GM12801 (cell line): ENCODE data around the gene CTNND1.

ENCODE experiments used
- TF ChIP-seq, protein P1 (sequence below): IDR thresholded peaks from one replicate; pipeline ENCODE4 v1.5.1; 2011; ENCODE audit warnings: control low read depth; ENCODE audit not compliant: insufficient read length; ENCODE audit errors: extremely low read depth

CTNND1 gene

GRCh38 chr11:57842873-57843272 lies 81.3 kb downstream of the CTNND1 start:
- TF ChIP-seq, protein P1, sequence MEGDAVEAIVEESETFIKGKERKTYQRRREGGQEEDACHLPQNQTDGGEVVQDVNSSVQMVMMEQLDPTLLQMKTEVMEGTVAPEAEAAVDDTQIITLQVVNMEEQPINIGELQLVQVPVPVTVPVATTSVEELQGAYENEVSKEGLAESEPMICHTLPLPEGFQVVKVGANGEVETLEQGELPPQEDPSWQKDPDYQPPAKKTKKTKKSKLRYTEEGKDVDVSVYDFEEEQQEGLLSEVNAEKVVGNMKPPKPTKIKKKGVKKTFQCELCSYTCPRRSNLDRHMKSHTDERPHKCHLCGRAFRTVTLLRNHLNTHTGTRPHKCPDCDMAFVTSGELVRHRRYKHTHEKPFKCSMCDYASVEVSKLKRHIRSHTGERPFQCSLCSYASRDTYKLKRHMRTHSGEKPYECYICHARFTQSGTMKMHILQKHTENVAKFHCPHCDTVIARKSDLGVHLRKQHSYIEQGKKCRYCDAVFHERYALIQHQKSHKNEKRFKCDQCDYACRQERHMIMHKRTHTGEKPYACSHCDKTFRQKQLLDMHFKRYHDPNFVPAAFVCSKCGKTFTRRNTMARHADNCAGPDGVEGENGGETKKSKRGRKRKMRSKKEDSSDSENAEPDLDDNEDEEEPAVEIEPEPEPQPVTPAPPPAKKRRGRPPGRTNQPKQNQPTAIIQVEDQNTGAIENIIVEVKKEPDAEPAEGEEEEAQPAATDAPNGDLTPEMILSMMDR = no peak

DNA sequence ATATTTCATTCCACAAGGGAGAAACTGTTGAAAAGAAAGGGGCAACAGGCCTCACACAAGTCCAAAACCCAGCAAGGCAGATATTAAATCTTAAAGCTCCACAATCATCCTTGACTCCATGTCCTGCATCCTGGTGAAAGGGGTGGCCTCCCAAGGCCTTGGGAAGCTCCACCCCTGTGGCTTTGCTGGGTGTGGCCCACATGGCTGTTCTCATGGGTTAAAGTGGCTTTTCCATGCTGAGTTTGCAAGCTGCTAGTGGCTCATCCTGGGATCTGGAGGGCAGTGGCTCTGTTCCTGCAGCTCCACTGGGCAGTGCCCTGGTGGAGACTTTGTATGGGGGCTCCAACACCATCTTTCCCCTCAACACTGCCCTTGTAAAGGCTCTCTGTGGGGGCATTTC lies 106.4 kb downstream of the CTNND1 start:
- TF ChIP-seq, protein P1 = no peak

GRCh38 chr11:57868491-57868890 lies 106.9 kb downstream of the CTNND1 start:
- TF ChIP-seq, protein P1 = no peak
